Suprapubic skin (tissue), 4 donors: Measurements from ENCODE around the gene GULP1. TPM values are rescaled to one million over a fixed set of nuclear protein-coding genes. Genes with fewer than 3 reads are reported as not detected.

Experiments used
- DNase-seq, 2 donors: peaks; one replicate each; pipeline ENCODE4 v3.0.0-alpha.2; 2019; ENCODE audit warnings: low spot score in 2 of 2
- H3K27ac ChIP-seq: fragments of 200-600 bp; sonication (generic); one replicate; pipeline ENCODE4 v1.5.1; 2019
- H3K27me3 ChIP-seq: fragments of 200-600 bp; sonication (generic); one replicate; pipeline ENCODE4 v1.5.1; 2019
- H3K36me3 ChIP-seq: fragments of 200-600 bp; sonication (generic); one replicate; pipeline ENCODE4 v1.5.1; 2019
- H3K4me1 ChIP-seq: fragments of 200-600 bp; sonication (generic); one replicate; pipeline ENCODE4 v1.5.1; 2019
- H3K4me3 ChIP-seq: fragments of 200-600 bp; sonication (generic); one replicate; pipeline ENCODE4 v1.5.1; 2019; ENCODE audit warnings: mild to moderate bottlenecking
- H3K9me3 ChIP-seq: fragments of 200-600 bp; sonication (generic); one replicate; pipeline ENCODE4 v1.5.1; 2019
- CTCF ChIP-seq, 2 donors: fragments of 200-600 bp in 1 of 2; fragments of 450-650 bp in 1 of 2; sonication (generic) in 1 of 2; IDR thresholded peaks; one replicate each; pipeline ENCODE4 v1.5.1; 2016 to 2019; ENCODE audit warnings: antibody characterized with exemption in 2 of 2, mild to moderate bottlenecking in 1 of 2, moderate library complexity in 1 of 2
- EP300 ChIP-seq: sonication (generic); formaldehyde crosslinking; IDR thresholded peaks from one replicate; pipeline ENCODE4 v1.6.1; 2017; ENCODE audit warnings: antibody characterized with exemption
- POLR2A ChIP-seq, 2 donors: fragments of 450-650 bp; IDR thresholded peaks; one replicate each; pipeline ENCODE4 v1.6.1; 2017; ENCODE audit warnings: antibody characterized with exemption in 2 of 2, mild to moderate bottlenecking in 2 of 2, moderate library complexity in 2 of 2
- POLR2AphosphoS5 ChIP-seq, 3 donors: sonication (generic); formaldehyde crosslinking; IDR thresholded peaks; one replicate each; pipeline ENCODE4 v1.6.1; 2017; ENCODE audit warnings: antibody characterized with exemption in 3 of 3
- WGBS: methylation state at CpG from one replicate; pipeline ENCODE4 v1.1.5; 2018; 5-methylcytosine and 5-hydroxymethylcytosine counted together
- total RNA-seq, 4 donors: library from RNA; depleted of rRNA; stranded (reverse); fragments of >200 nt; gene quantifications; one replicate each; pipeline ENCODE4 v1.1.0, GENCODE V29; 2016

Gene GULP1
- total RNA-seq, 4 donors from 2014 or later = 14.3 to 21.3 (median 17.5) TPM

DNA sequence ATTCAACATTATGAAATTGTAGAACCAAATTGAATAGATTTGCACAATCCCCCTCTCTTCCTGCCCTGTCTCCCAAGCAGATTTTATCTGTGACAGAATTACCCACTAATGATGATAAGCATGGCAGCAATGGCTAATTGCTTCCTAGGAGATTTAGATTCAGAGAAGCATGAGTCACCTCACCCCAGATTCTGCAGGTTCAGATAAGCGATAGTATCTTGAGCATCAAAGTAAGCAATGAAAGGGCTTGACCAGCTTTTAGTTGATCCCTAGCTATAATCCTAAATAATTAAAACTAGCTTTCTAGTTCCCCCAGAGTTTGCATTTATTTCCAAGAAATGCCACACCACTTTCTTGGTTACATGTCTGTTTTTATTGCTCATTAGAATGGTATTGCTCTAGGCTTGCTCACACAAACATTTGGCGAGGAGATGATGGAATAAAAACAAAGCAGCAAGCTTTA, 204.3 kb downstream of the GULP1 start:
- Histone ChIP-seq H3K27me3 (no peaks in the 10 kb centered on the region), H3K27ac (no peak overlapping the region), H3K36me3 (no peaks in the 10 kb centered on the region), H3K4me3 (no peak overlapping the region), H3K9me3 (no peaks in the 10 kb centered on the region), H3K4me1 (no peaks in the 10 kb centered on the region)
- 57% methylated on average over 2 of the region's 2 CpGs for WGBS
- TF ChIP-seq CTCF (IDR thresholded peaks at IDR 0.05) (no peak), EP300 (no peak), POLR2A (IDR thresholded peaks at IDR 0.05) (no peak), POLR2AphosphoS5 (IDR thresholded peaks at IDR 0.05) (no peak)
- DNase-seq = no peak

- no peak overlapping the region for H3K27ac ChIP-seq
- DNase-seq = no peak
- H3K36me3 ChIP-seq = no peaks in the 10 kb centered on the region
- TF ChIP-seq POLR2A (IDR thresholded peaks at IDR 0.05) (no peak), CTCF (IDR thresholded peaks at IDR 0.05) (no peak), EP300 (no peak), POLR2AphosphoS5 (IDR thresholded peaks at IDR 0.05) (no peak)
- no peak overlapping the region for H3K4me3 ChIP-seq
- no peaks in the 10 kb centered on the region for H3K4me1 ChIP-seq
- no peaks in the 10 kb centered on the region for H3K27me3 ChIP-seq
- 84% methylated on average over 1 of the region's 1 CpG for WGBS
- H3K9me3 ChIP-seq = no peaks in the 10 kb centered on the region
Observed at GRCh38 chr2:188497726-188498125, 206.1 kb downstream of the GULP1 start.

- no peaks in the 10 kb centered on the region for H3K36me3 ChIP-seq
- no peaks in the 10 kb centered on the region for H3K4me1 ChIP-seq
- no peaks in the 10 kb centered on the region for H3K9me3 ChIP-seq
- no peaks in the 10 kb centered on the region for H3K27me3 ChIP-seq
- 45% methylated on average over 1 of the region's 1 CpG for WGBS
- no peak overlapping the region for H3K4me3 ChIP-seq
- DNase-seq = no peak
- H3K27ac ChIP-seq = no peak overlapping the region
- no peak for TF ChIP-seq POLR2A (IDR thresholded peaks at IDR 0.05)
- no peak for TF ChIP-seq EP300
- no peak for TF ChIP-seq POLR2AphosphoS5 (IDR thresholded peaks at IDR 0.05)
- TF ChIP-seq CTCF (IDR thresholded peaks at IDR 0.05) = no peak
Observed at GRCh38 chr2:188503975-188504374, 212.3 kb downstream of the GULP1 start.

- Histone ChIP-seq H3K4me3 (no peak overlapping the region), H3K4me1 (no peaks in the 10 kb centered on the region), H3K9me3 (no peaks in the 10 kb centered on the region), H3K27ac (no peak overlapping the region), H3K27me3 (no peaks in the 10 kb centered on the region), H3K36me3 (no peaks in the 10 kb centered on the region)
- DNase-seq = no peak
- WGBS = 87% methylated on average over 1 of the region's 1 CpG
- TF ChIP-seq CTCF (IDR thresholded peaks at IDR 0.05) (no peak), POLR2A (IDR thresholded peaks at IDR 0.05) (no peak), EP300 (no peak), POLR2AphosphoS5 (IDR thresholded peaks at IDR 0.05) (no peak)
Observed at GRCh38 chr2:188506843-188507242, 215.2 kb downstream of the GULP1 start.

DNA sequence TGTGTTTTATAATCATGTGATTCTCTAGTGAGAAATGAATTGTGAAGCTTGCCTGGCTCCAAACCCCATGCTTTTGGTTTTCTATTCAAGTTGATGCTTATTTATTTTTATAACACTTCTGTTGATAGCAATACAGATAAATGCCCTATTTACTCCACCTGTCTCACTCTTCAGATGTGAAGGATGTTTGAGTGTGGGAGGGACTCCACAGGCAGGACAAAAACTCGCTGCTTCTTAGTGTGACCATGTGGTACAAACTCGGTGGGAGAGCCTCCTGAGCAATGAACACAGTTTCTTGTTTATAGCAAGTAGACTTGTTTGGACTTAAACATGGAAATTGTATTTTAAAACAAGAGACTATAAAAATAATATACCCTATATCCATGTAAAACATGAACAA, 219.7 kb downstream of the GULP1 start:
- Histone ChIP-seq H3K4me1 (no peaks in the 10 kb centered on the region), H3K9me3 (no peaks in the 10 kb centered on the region), H3K27me3 (no peaks in the 10 kb centered on the region), H3K27ac (no peak overlapping the region), H3K4me3 (no peak overlapping the region), H3K36me3 (no peaks in the 10 kb centered on the region)
- TF ChIP-seq POLR2A (IDR thresholded peaks at IDR 0.05) = no peak
- no peak for TF ChIP-seq CTCF (IDR thresholded peaks at IDR 0.05)
- TF ChIP-seq EP300 = no peak
- no peak for TF ChIP-seq POLR2AphosphoS5 (IDR thresholded peaks at IDR 0.05)
- no peak for DNase-seq
- 61% methylated on average over 2 of the region's 2 CpGs for WGBS
